Muscle of leg (tissue), 11 donors: ENCODE data around the gene ZXDC. TPM values are rescaled to one million over a fixed set of nuclear protein-coding genes. Genes with fewer than 3 reads are reported as not detected.

Experiments
- DNase-seq: peaks from one replicate; pipeline ENCODE4 v3.0.0; 2013
- H3K27ac ChIP-seq: one replicate; pipeline ENCODE4 v1.5.1; 2013; ENCODE audit warnings: mild to moderate bottlenecking, low read length, control low read depth
- H3K27me3 ChIP-seq: one replicate; pipeline ENCODE4 v1.6.1; 2013; ENCODE audit warnings: low read length; ENCODE audit not compliant: control insufficient read depth, insufficient read depth
- H3K36me3 ChIP-seq: one replicate; pipeline ENCODE4 v1.6.1; 2013; ENCODE audit warnings: low read length; ENCODE audit not compliant: control insufficient read depth, insufficient read depth
- H3K4me1 ChIP-seq: one replicate; pipeline ENCODE4 v1.6.1; 2013; ENCODE audit warnings: low read length; ENCODE audit not compliant: control insufficient read depth, insufficient read depth
- H3K4me3 ChIP-seq: one replicate; pipeline ENCODE4 v1.5.1; 2013; ENCODE audit warnings: low read length, control low read depth
- H3K9me3 ChIP-seq: replicated peaks from 2 replicates; pipeline ENCODE4 v1.6.1; 2013; ENCODE audit warnings: low read depth, low read length; ENCODE audit not compliant: control insufficient read depth
- WGBS: methylation state at CpG from one replicate; pipeline ENCODE4 v1.1.5; 2013; ENCODE audit warnings: missing lambda C conversion rate; ENCODE audit not compliant: insufficient coverage; 5-methylcytosine and 5-hydroxymethylcytosine counted together
- polyA plus RNA-seq, 8 donors: library from polyadenylated mRNA; unstranded; fragments of 120-200 nt; gene quantifications; one replicate each; pipeline versions ENCODE4 v1.2.1 to v1.2.3, GENCODE V29; 2013; ENCODE audit warnings: inconsistent platforms in 1 of 8, low replicate concordance in 1 of 8; ENCODE audit not compliant: insufficient read length in 8 of 8, insufficient read depth in 1 of 8
- total RNA-seq: library from RNA; stranded (reverse); fragments of 120-200 nt; gene quantifications from one replicate; pipeline ENCODE4 v1.2.4, GENCODE V29; 2013

ZXDC gene
- total and polyA plus RNA-seq, 9 donors, result 18.4 to 27.4 (median 22.2) TPM

DNA sequence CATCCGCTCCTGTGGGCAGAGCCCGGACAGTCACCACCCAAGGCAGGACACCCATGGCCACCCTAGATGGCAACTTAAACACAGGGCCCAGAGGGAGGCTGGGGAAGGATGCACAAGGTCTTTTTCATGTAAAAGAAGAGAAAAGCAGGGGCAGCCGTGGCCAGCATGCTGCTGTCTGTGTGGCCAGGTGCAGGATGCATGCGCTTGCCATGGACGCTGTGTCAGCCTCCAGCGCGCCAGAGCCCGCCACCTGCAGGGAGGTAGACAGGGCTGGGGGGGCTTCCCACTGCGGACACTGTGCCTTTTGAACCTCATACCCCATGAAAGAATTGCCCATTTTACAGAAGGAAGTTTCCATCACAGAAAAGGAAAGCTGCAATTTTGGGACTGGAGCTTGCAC, 23.7 kb upstream of the ZXDC start:
- Histone ChIP-seq H3K36me3 (no peaks in the 10 kb centered on the region), H3K9me3 (no peaks in the 10 kb centered on the region), H3K27ac (no peak overlapping the region), H3K4me3 (no peak overlapping the region), H3K4me1 (peaks cover 3% of the 10 kb centered on the region), H3K27me3 (peaks cover 3% of the 10 kb centered on the region)
- 82% methylated on average over 6 of the region's 9 CpGs for WGBS
- DNase-seq, result no peak

DNA sequence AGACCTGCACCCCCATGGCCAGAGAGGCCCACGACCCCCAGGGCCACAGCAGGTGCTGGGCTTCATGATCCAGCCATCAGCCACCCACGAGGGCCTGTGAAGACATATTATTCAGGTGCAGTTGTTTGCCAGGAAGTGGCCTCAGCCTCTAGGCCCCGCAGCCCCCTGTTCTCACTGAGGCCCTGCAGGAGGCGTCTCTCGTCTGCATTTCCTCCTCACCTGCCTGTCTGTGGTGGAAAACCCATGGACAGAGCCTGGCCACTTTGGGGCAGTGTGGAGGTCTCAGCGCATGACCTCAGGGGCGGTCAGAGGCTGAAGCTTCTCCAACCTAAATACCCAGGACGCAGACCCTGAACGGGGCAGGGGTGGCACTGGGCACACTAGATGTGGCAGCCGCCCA, 23.2 kb upstream of the ZXDC start:
- WGBS, result 46% methylated on average over 5 of the region's 10 CpGs

DNA sequence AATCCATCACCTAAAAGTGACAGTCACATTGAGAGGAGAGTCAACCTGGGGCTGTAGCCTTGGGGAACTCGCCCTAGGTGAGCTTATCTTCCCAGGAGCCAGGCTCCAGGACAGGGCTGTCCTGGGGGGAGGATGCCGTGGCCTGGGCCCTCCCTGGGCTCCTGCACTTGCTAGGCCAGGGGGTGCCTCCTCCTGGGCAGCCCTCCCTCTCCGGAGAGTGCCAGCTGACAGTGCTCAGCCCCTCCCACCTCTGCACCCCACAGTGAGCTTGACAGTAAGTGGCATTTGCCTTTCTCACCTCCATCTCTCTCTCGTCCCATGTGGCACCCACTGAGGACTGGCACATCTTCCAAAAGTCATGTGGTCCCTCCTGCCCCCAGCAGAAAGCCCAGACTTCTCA, 22.8 kb upstream of the ZXDC start:
- H3K4me1 ChIP-seq, result peaks cover 6% of the 10 kb centered on the region

More for the DNA sequence above, 23.2 kb upstream of the ZXDC start:
- Histone ChIP-seq H3K4me1 (peaks cover 6% of the 10 kb centered on the region), H3K27ac (no peak overlapping the region), H3K27me3 (peaks cover 3% of the 10 kb centered on the region), H3K9me3 (no peaks in the 10 kb centered on the region), H3K4me3 (no peak overlapping the region), H3K36me3 (no peaks in the 10 kb centered on the region)
- DNase-seq, result no peak

DNA sequence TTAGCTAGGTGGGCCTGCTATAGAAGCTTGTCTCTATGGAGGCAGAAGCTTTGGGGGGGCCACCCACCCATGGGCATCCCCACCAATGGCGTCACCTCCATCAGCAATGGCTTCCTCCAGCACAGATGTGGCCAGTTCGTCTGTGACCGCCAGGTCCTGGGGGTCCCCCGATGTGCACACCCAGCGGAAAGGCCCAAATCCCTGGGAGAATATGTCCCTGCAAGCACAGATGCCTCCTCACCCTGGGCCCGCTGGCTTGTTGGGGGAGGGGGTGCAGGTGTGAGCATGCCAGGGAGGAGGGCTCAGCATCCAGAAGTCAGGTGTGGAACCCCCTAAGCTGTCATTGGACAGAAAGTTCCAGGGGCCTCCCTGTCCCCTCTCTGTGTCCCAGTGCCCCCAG, 22.3 kb upstream of the ZXDC start:
- Histone ChIP-seq H3K4me1 (peaks cover 6% of the 10 kb centered on the region), H3K27ac (no peak overlapping the region), H3K9me3 (no peaks in the 10 kb centered on the region), H3K4me3 (no peak overlapping the region), H3K36me3 (no peaks in the 10 kb centered on the region), H3K27me3 (peaks cover 2% of the 10 kb centered on the region)
- no peak for DNase-seq
- 92% methylated on average over 6 of the region's 6 CpGs for WGBS

More for the DNA sequence above, 22.8 kb upstream of the ZXDC start:
- WGBS, result 72% methylated on average over 4 of the region's 4 CpGs
- no peak overlapping the region for H3K27ac ChIP-seq
- no peak for DNase-seq
- H3K4me3 ChIP-seq, result no peak overlapping the region
- H3K27me3 ChIP-seq, result peaks cover 3% of the 10 kb centered on the region
- H3K36me3 ChIP-seq, result no peaks in the 10 kb centered on the region
- H3K9me3 ChIP-seq, result no peaks in the 10 kb centered on the region

DNA sequence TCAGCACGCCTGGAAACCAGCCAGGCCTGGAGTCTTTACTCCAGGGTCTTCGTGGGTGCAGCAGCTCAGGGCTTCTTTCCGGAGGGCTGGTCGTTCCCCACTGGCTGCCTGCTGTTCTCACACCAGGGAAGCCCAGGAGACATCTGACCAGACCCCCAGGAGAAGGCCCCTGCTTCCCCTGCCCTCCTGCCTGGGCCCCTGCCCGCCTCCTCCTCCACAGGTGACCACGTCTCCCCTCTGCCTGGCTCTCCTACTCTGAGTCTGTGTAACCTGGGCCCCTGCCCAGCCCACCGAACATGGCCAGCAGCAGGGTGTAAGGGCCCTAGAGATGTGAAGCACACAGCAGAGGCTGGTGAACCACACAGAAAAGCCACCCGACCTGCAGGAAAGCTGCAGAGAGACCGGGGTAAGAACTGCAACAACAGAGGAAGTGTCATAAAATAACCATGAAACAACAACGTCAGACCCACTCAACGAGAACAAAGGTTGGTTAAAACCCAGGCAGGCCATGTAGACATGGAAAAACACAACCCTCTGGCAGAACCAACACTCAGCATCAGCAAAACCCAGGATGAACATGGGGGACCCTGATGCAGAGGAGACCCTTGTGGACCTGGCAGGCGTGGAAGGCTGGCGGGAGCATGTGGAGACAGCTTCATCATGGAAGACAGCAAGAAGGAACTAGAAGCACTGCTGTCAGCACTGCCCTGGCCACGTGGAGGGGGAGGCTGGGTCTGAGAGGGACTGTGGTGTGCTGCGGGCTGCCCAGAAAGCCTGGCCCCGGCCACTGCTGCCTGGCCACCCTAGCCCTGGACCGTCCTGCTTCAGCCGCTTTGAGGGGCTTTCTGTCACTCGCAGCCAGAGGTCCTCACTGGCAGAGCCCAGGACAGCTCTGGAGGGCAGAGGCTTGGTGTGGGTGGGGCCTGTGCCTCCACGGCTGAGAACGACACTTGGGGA, 21.5 kb upstream of the ZXDC start:
- DNase-seq, result no peak
- Histone ChIP-seq H3K36me3 (no peaks in the 10 kb centered on the region), H3K27me3 (peaks cover 5% of the 10 kb centered on the region), H3K4me3 (no peak overlapping the region), H3K27ac (no peak overlapping the region), H3K4me1 (peaks cover 6% of the 10 kb centered on the region), H3K9me3 (no peaks in the 10 kb centered on the region)
- 74% methylated on average over 14 of the region's 21 CpGs for WGBS

DNA sequence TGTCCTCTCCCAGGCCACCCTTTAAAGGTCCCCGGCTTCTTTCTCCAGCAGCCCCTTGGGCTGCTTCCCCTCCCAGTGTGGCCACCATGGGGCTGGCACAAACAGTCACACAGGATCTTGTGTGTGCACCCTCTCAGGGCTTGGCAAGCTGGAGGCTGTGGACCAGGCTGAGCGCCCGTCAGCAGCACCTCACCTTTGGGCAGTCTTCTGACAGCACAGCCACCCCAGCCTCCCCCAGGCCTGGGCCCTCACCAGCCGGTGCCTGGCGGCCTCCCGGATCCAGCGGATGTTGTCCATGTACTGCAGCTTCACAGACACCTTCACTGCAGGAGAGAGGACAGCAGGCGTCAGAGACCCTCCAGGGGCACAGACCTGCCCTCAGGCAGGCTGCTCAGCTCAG, 20.1 kb upstream of the ZXDC start:
- Histone ChIP-seq H3K9me3 (no peaks in the 10 kb centered on the region), H3K27me3 (peaks cover 5% of the 10 kb centered on the region), H3K4me1 (peaks cover 6% of the 10 kb centered on the region), H3K4me3 (no peak overlapping the region), H3K27ac (no peak overlapping the region), H3K36me3 (no peaks in the 10 kb centered on the region)
- no peak for DNase-seq
- WGBS, result 88% methylated on average over 8 of the region's 8 CpGs

DNA sequence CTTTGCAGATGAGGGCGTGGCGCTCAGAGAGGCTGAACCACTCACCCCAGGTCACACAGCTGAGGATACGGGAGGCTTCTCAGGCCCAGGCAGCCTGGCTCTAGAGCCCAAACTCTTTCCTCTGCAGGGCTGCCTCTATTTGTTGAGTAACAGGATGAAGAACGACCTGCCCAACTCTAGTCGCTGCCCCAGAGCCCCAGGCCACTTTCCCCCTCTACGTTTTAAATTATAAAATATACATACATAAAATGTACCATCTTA, 19.2 kb upstream of the ZXDC start:
- no peaks in the 10 kb centered on the region for H3K9me3 ChIP-seq
- WGBS, result no CpG with 5 or more reads among the region's 6 CpGs
- DNase-seq, result no peak
- no peaks in the 10 kb centered on the region for H3K36me3 ChIP-seq
- H3K4me3 ChIP-seq, result no peak overlapping the region
- peaks cover 6% of the 10 kb centered on the region for H3K4me1 ChIP-seq
- peaks cover 5% of the 10 kb centered on the region for H3K27me3 ChIP-seq
- no peak overlapping the region for H3K27ac ChIP-seq

DNA sequence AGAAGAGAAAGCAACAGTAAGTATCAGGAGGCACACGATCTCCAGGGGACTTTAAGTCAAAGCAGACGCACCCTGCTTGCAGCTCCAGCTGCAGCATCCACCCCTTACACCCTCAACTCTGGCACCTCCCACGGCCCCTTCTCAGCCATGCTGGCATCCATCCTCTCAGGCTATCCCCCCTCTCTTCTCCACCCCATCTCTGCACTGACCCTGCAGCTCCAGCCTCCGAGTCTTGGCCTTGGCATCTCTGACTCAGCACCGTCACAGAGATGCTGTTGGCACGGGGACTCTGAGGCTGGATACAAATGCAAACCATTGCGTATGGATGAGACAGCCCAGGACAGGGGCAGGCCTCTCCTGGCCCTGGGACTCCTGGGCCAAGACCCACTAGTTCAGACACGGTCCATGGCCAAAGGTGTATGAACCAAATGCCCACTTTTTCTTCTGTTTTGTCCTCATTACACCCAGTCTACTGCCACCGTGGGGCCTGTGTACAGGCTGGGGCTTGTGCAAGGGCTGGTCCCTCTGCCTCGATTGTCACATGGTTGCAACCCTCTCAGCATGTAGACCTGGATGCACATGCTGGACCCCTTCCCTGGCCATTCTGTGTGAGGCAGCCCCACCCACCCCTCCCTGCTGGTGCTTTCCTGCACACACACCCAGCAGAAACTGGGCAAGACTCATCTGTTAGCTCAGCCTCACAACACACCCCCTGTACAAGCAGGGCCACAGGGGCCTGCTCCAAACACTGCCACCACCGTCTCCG, 18.7 kb upstream of the ZXDC start:
- Histone ChIP-seq H3K4me1 (peaks cover 6% of the 10 kb centered on the region), H3K36me3 (no peaks in the 10 kb centered on the region), H3K27ac (no peak overlapping the region), H3K4me3 (no peak overlapping the region), H3K27me3 (peaks cover 5% of the 10 kb centered on the region), H3K9me3 (no peaks in the 10 kb centered on the region)
- WGBS, result 49% methylated on average over 10 of the region's 12 CpGs
- no peak for DNase-seq

DNA sequence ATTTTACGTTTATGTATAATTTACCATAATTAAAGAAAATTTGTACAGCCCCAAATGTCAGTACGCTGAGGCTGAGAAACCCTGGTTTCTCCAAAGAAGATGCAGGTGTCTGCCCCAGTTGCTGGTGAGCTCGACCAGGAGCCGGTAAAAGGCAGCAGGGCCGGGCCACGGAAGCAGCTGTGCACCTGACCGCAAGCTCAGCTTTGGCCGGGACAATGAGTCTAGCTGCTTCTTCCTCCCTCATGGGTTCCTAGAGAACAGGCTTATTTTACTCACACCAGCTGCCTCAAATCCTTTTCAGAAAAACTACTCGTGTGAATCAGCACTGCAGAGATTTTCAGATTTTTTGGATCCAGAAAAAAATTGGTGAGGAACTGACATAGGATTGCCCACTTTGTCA, 18.0 kb upstream of the ZXDC start:
- H3K27me3 ChIP-seq, result peaks cover 5% of the 10 kb centered on the region
- DNase-seq, result peak; percentile 51
- H3K4me3 ChIP-seq, result no peak overlapping the region
- H3K27ac ChIP-seq, result no peak overlapping the region
- 37% methylated on average over 7 of the region's 9 CpGs for WGBS
- H3K4me1 ChIP-seq, result peaks cover 6% of the 10 kb centered on the region
- H3K9me3 ChIP-seq, result no peaks in the 10 kb centered on the region
- H3K36me3 ChIP-seq, result no peaks in the 10 kb centered on the region

DNA sequence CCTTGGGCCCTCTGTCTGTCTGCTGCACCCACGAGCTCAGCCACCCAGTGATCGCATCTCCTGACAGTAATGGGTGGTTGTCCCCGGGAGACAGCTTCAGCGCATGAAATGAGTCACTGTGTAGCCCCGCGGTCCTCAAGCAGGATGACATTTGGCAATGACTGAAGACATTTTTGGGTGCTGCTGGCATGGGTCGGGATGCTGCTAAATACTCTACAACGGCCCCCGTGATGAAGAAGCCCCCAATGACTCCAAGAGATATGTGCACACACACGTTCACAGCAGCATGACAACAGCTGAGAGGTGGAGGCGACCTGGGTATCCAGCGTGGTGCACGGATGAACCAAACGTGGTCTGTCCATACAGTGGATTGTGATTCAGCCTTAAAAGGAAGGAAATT, 17.4 kb upstream of the ZXDC start:
- no peaks in the 10 kb centered on the region for H3K36me3 ChIP-seq
- WGBS, result 86% methylated on average over 9 of the region's 14 CpGs
- no peak overlapping the region for H3K27ac ChIP-seq
- peaks cover 8% of the 10 kb centered on the region for H3K4me1 ChIP-seq
- no peak overlapping the region for H3K4me3 ChIP-seq
- peaks cover 7% of the 10 kb centered on the region for H3K27me3 ChIP-seq
- no peaks in the 10 kb centered on the region for H3K9me3 ChIP-seq
- DNase-seq, result no peak
